Skin epidermis (tissue), 12 donors: Measurements from ENCODE around the gene ANXA6.
A peak's percentile ranks its signal among the peaks of the same experiment; 100 is the strongest.

Experiments
- H3K27ac ChIP-seq, 21 experiments: fragments of 200-600 bp; sonication (generic) in 11 of 21; one replicate each; pipeline ENCODE4 v1.5.0; 2020; ENCODE audit warnings: mild to moderate bottlenecking in 3 of 21, inconsistent platforms in 2 of 21, moderate library complexity in 2 of 21
- H3K4me3 ChIP-seq, 7 experiments: fragments of 200-600 bp; sonication (generic) in 2 of 7; one replicate each; pipeline ENCODE4 v1.5.0; 2020; ENCODE audit warnings: inconsistent platforms in 2 of 7, mild to moderate bottlenecking in 2 of 7, moderate library complexity in 1 of 7

Gene ANXA6

GRCh38 chr5:151110122-151110681 lies 47.4 kb downstream of the ANXA6 start:
- H3K27ac ChIP-seq: peak overlapping the region in 3 of 21 experiments; percentile 24 to 70 (median 31)
- no peak overlapping the region for H3K4me3 ChIP-seq

GRCh38 chr5:151108566-151108965 lies 49.0 kb downstream of the ANXA6 start:
- no peak overlapping the region for H3K4me3 ChIP-seq
- H3K27ac ChIP-seq: peak overlapping the region in 2 of 21 experiments; percentile 21 to 68

DNA sequence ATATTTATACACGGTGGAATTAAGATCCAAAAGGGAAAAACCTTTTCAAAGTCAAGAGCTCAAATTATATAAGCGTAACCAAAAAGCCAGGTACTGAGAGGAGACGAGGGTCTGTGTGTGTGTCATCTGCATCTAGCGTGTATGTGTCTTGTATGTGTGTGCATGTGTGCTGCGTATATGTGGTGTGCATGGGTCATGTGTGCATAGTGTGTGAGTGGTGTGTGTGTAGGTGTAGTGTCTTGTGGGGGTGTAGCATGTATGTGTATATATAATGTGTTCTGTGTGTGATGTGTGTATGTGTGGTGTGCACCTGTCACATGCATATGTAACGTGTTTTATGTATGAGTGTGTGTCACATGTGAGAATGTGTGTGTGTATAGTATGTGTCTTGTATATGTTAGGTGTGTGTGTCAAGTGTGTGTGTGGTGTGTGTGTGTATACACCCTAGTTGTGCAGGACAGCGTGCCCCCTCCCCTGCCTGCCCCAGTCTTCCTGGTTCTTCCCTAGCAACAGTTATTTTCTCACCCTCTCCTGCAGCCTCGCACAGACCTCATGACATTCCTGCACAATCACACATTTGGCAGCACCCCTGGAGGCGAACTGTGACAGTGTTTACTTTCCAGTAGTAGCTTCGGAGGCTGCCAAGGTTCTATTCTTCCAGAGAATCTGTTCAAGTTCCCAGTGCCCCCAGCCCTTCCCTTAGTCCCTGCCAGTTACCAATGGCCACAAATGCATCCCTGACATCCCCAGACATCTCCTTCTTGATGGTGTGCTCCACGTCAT lies 49.6 kb downstream of the ANXA6 start:
- Histone ChIP-seq H3K4me3 (no peak overlapping the region), H3K27ac (peak overlapping the region in 2 of 21 experiments; percentile 21 to 68)

DNA sequence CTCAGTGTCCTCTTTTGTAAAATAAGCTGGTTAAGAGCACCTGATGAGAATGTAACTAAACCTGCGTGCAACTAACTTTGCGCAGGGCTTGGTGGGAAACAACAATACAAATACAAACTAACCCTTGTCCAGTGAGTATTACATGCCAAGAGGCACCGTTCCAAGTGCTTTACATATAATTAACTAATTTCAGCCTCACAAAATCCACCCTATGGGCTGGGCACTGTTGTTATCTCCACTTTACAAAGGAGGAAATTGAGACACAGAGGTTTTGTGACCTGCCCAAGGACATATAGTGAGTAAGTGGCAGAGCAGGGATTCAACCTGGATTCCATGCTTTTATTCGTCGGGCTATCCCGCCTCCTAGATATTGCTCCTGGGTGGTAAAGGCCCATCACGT lies 50.5 kb downstream of the ANXA6 start:
- H3K4me3 ChIP-seq: no peak overlapping the region

GRCh38 chr5:151106509-151106908 lies 51.1 kb downstream of the ANXA6 start:
- Histone ChIP-seq H3K4me3 (no peak overlapping the region), H3K27ac (no peak overlapping the region)

More for the DNA sequence above, 50.5 kb downstream of the ANXA6 start:
- H3K27ac ChIP-seq: no peak overlapping the region

- Histone ChIP-seq H3K27ac (peak overlapping the region in 1 of 21 experiments; percentile 47), H3K4me3 (no peak overlapping the region)
Measured at GRCh38 chr5:151106043-151106442, 51.5 kb downstream of the ANXA6 start.

- Histone ChIP-seq H3K4me3 (no peak overlapping the region), H3K27ac (peak overlapping the region in 4 of 21 experiments; percentile 4 to 47 (median 28))
Measured at GRCh38 chr5:151105561-151105960, 52.0 kb downstream of the ANXA6 start.

DNA sequence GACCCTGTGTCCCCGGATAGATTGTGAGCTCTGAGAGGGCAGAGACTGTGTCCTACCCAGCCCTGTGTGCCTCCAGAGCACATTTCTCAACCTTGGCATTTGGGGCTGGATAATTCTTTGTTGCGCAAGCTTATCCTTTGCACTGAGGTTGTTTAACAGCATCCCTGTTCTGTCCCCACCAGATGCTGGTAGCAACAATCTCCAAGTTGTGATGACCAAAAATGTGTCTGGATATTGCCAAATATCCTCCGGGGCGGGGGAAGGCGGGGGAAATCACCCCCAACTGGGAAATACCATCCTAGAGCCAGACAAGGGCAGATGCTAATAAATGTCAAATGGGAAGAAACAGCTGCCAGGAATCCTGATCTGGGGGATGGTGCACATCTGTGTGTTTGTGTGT lies 52.8 kb downstream of the ANXA6 start:
- H3K27ac ChIP-seq: peak overlapping the region in 12 of 21 experiments; percentile 2 to 78 (median 32)
- no peak overlapping the region for H3K4me3 ChIP-seq

GRCh38 chr5:151101746-151102145 lies 55.8 kb downstream of the ANXA6 start:
- peak overlapping the region in 1 of 21 experiments; percentile 16 for H3K27ac ChIP-seq
- H3K4me3 ChIP-seq: no peak overlapping the region

DNA sequence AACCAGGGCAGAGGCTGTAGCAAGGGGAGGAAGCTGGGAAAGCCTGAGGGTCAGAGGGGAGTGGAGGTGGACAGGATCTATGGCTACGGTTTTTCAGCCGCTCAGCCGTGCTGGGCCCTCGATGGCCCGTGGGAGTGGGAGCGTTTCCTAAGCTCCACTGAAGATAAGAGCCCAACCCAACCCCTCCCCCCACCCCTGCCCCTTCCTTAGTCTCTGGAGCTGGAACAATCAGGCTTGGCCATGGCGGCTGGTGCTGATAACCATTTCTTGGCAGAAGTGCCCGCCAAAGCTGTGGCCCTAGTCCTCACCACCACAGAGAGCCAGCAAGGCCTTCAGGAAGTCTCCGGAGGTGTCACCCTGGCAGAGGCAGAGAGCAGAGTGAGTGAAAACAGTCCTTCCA lies 56.4 kb downstream of the ANXA6 start:
- Histone ChIP-seq H3K27ac (peak overlapping the region in 4 of 21 experiments; percentile 6 to 39 (median 13)), H3K4me3 (no peak overlapping the region)

- Histone ChIP-seq H3K4me3 (no peak overlapping the region), H3K27ac (peak overlapping the region in 3 of 21 experiments; percentile 6 to 39 (median 10))
Measured at GRCh38 chr5:151100681-151101080, 56.9 kb downstream of the ANXA6 start.

DNA sequence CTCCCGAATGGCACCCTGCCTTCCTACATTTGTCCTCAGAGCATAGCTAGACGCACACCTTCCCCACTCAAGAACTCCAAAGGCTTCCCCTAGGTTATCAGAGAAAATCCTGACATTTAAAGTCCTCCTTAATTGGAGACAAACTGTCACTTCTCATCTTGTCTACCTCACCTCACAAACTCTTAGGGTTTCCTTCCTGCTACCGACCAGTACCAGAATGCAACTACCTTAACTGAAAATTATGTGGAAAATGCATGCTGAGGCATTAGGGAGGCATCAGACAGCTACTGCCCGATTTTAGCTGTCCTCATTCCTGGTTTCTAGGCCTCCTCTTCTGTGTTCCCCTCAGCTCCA lies 58.8 kb downstream of the ANXA6 start:
- no peak overlapping the region for H3K4me3 ChIP-seq

DNA sequence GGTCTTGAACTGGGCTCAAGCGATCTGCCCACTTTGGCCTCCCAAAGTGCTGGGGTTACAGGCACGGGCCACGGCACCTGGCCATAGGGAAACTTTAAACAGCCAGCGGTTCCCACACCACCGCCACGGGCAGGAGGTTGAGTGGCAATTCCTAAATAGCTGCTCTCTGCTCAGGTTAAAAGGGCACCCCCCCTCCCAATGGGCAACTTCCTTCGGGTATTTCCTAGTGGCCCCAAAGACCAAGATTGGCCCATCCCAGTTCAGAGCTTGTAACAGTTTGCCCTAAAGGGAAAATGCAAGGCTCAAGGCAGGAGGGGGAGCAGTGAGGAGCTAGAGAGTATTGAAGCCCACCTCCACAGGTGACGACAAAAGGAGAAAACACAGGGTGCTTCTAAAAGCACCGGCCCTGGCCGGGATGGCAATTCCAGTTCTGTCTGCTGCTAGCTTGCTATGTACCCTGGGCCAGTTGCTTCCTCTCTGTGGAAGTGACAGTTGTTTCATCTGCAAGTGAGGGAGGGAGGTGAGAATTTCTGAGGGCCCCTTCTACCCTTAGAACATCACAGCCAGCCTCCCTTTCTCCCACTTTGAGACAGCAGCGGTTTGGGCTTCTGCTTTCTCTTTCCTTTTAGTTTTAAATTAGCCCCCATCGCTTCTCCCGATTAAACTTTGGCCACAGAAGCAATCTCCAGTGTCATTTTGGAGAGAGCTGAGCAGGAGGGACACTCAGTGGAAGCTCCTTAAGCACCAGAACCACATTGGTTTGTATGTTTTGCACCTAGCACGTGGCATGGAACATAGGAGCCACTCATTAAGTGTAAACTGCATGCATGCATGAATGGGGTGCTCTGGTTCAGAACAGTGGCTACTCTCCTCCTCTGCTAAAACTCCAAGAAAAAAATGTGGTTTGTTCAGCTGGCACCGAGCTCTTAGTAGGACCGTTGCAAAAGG lies 59.5 kb downstream of the ANXA6 start:
- Histone ChIP-seq H3K27ac (peak overlapping the region in 4 of 21 experiments; percentile 20 to 56 (median 44)), H3K4me3 (no peak overlapping the region)

More for the DNA sequence above, 58.8 kb downstream of the ANXA6 start:
- peak overlapping the region in 4 of 21 experiments; percentile 20 to 56 (median 44) for H3K27ac ChIP-seq

- H3K27ac ChIP-seq: peak overlapping the region in 6 of 21 experiments; percentile 11 to 53 (median 28)
Measured at GRCh38 chr5:151097061-151097460, 60.5 kb downstream of the ANXA6 start.

DNA sequence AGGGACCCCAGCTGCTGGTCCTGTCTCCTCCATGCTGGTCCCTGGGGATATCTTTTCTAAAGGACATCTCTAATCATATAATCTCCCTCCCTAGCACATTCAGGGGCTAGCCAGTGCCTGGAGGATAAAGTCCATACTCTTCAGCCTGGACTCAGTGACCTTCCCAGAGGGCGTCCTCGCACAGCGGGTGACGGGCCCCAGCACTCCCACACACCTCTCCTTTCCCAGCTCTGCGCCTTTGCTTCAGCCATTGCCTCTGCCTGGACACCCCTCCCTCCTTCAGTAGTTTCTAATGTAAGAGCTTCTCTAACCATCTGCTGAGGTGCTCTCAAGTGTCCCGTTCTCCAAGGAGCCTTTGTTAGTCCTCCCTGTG lies 61.6 kb downstream of the ANXA6 start:
- no peak overlapping the region for H3K4me3 ChIP-seq
- H3K27ac ChIP-seq: peak overlapping the region in 13 of 21 experiments; percentile 29 to 85 (median 61)

More at GRCh38 chr5:151097061-151097460, 60.5 kb downstream of the ANXA6 start:
- no peak overlapping the region for H3K4me3 ChIP-seq

DNA sequence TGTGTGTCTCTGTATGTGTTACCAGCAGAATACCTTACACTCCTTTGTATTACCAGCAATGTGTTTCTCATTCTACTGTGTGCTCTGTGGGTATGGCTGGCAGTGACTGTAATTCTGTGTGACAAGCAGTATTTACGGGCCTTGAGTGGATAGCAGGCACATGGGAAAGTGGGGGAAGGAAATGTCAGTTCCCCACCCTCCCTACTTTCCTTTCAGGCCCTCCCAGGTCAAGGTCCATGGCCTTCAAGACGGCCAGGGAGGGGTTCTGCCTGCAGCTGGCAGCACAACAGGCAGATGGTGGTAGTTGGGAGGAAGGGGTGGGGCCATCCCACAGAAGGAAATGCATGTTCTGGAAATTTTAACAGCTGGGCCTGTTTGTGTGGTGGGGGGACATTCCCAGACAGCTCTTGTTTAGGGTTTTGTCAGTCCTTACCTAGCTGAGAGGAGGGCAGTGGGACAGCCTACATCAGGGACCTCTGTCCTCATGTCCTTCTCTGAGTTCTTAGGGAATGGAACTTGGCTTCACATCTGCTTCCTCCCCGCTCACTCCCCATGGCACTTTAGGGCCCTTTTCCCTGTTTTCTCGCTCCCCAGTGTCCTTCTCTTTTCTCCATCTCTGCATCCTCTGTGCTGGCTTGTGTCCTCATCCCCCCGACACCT lies 62.1 kb downstream of the ANXA6 start:
- peak overlapping the region in 16 of 21 experiments; percentile 20 to 85 (median 56) for H3K27ac ChIP-seq
- H3K4me3 ChIP-seq: no peak overlapping the region

GRCh38 chr5:151094852-151095245 lies 62.7 kb downstream of the ANXA6 start:
- Histone ChIP-seq H3K27ac (peak overlapping the region in 17 of 21 experiments; percentile 7 to 85 (median 68)), H3K4me3 (no peak overlapping the region)

DNA sequence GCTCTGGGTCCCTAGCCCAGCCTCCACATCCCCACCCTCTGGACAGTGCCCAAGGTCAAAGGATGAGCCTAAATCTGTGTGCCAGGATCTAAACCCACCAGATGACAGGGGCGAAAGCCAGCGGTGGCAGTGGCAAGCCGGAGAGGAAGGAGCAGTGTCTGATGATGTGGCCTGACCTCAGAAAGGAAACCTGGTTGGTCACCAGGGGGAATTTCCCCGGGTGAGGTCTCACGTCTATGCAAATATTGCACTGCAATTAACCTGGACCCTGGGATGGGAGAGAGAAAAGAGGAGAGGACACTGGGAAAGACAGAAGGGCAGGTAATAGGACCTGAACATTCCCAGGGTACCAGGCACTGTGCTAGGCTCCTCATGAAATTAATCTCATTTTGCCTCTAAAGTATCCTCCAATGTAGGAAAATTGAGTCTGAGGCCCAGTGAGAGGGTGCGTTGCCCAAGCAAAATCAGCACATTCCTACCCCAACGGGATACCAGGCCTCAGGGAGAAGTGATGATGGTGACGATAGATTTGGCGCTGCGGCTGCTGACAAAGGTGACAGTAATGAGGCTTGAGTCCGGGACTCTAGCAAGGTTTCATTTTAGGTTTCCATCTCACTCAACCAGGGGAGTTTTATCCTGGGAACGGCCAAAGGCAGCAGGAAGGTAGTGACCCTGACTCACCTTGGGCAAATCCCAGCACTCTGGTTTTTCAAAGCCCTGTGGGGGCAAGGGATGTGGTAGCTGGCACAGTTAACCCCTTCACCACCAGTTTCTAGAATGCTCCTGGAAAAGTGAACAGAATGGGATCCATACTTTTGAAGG lies 63.3 kb downstream of the ANXA6 start:
- Histone ChIP-seq H3K4me3 (no peak overlapping the region), H3K27ac (peak overlapping the region in 19 of 21 experiments; percentile 2 to 85 (median 67))
